HG03175 (cell line): Measurements from ENCODE around the gene ISYNA1.
"Not testable (repeated sequence)": the region's sequence is repeated elsewhere in the genome, so short reads cannot be mapped to it uniquely, and the experiment has no call there.

Experiments used
- ATAC-seq: cut with Tn5 transposase; IDR thresholded peaks from one replicate; pipeline ENCODE4 v1.9.1; 2021; ENCODE audit warnings: mild to moderate bottlenecking, moderate library complexity; ENCODE audit not compliant: unreplicated experiment

ISYNA1 gene

GRCh38 chr19:18421371-18421959 is 16.5 kb downstream of the ISYNA1 start:
- no peak for ATAC-seq

- no peak for ATAC-seq
Observed at GRCh38 chr19:18420930-18421329, 17.0 kb downstream of the ISYNA1 start.

GRCh38 chr19:18419699-18420460 is 18.1 kb downstream of the ISYNA1 start:
- ATAC-seq, result no peak

DNA sequence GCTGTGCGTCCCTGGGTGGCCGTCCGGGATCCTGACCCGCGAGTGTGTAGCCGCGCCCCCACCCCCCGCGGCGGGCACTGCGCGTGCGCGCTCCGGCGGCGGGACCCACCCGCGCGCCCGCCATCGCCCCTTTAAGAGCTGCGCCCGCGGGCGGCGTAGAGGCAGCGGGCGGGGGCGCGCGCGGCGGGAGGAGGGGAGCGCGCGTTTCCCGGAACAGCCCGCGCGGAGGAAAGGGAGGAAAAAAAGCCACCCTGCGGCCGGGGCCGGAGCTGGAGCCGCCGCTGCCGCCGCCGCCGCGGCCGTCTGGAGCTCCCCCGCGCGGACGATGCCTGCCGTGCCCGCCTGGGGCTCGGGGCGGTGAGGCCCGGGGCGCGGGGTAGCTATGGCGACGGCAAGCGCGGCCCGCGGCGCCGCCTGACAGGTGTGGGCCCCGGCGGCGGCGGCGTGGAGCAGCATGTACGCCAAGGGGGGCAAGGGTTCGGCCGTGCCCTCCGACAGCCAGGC is 18.7 kb downstream of the ISYNA1 start, which contains the start of gene SSBP4:
TSS of gene SSBP4 (plus strand) at position 204 of the 504 bp plus-strand sequence. CDS start at position 455, 251 bp downstream.
- ATAC-seq, result peak; percentile 46

DNA sequence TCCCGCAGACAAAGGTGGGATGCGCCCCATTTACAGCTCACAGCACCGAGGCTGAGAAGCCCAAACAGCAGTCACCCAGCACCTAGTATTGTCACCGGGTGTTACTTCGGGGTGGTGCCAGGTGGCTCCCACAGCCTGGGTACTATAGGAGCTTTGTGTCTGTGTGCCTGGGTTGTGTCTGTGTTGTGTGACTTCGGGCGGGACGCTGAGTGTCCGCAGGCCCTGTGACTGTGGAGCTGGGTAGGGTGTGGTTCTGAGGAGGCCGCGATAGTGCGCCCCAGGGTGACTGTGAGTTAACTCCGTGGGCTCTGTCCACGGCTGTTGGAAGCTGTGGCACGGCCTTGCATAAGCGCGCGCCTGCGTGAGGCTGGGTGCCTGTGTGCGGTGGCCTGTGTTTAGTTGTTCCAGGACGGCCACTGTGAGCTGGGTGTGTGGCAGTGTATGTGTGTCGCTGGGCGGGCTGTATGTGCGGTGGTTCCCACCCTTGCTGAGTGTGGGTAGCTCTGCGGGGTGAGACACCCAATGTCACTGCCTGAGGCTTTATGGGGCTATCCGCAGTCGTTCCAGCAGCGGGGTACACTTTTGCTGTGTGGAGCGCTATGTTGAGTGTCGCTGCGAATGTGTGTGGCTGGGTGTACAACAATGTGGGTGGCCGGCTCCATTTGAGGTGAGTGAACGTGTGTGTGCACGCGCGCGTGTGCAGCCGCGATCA is 19.3 kb downstream of the ISYNA1 start:
- ATAC-seq, result peak; percentile 7

- no peak for ATAC-seq
Observed at GRCh38 chr19:18418029-18418482, 19.9 kb downstream of the ISYNA1 start.

- ATAC-seq, result no peak
Observed at GRCh38 chr19:18417250-18418028, 20.5 kb downstream of the ISYNA1 start.

- no peak for ATAC-seq
Observed at GRCh38 chr19:18416778-18417249, 21.1 kb downstream of the ISYNA1 start.

- ATAC-seq, result no peak
Observed at GRCh38 chr19:18415178-18415867, 22.6 kb downstream of the ISYNA1 start.

- no peak for ATAC-seq
Observed at GRCh38 chr19:18414504-18415177, 23.3 kb downstream of the ISYNA1 start.

- no peak for ATAC-seq
Observed at GRCh38 chr19:18412610-18413239, 25.2 kb downstream of the ISYNA1 start.

- no peak for ATAC-seq
Observed at GRCh38 chr19:18408053-18408476, 29.9 kb downstream of the ISYNA1 start.

DNA sequence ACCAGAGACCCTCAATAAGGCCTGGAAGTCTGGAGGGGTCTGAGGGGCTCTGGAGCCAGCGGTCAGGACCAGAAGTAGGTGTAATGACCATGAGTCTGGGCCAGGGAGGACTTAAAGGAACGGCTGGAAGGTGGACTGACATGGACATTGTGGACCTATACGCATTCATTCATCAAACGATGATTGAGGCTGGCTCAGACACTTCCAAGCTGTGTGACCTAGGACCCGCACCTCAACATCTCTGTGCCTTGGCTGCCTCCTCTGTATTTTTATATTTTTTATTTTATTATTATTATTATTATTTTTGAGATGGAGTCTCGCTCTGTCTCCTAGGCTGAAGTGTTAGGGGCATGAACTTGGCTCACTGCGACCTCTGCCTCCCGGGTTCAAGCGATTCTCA is 31.2 kb downstream of the ISYNA1 start:
- ATAC-seq, result no peak

GRCh38 chr19:18405754-18406153 is 32.2 kb downstream of the ISYNA1 start:
- not testable (repeated sequence) for ATAC-seq

GRCh38 chr19:18402455-18403248 is 35.3 kb downstream of the ISYNA1 start:
- not testable (repeated sequence) for ATAC-seq

DNA sequence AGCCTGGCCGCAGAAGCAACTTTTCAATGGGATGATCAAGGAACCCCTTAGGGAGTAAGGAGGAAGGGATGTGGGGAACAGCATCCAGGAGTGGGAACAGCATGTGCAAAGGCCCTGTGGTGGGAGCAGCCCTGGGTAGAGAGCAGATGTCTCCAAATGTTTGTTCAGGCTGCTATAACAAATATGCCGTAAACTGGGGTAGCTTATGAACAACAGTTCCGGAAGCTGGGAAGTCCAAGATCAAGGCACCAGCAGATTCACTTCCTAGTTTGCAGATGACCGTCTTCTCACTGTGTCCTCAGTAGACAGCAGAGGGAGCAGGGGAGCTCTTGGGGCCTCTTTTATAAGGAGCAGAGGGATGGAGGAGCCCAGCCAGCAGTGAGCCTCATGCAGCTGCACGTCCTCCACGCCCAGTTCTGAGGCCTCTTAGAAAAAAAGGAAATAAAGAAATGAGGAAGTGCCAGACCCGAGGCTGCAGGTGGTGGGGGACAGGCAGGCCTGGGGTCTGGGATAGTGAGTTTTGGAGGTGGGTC is 36.3 kb downstream of the ISYNA1 start:
- no peak for ATAC-seq

DNA sequence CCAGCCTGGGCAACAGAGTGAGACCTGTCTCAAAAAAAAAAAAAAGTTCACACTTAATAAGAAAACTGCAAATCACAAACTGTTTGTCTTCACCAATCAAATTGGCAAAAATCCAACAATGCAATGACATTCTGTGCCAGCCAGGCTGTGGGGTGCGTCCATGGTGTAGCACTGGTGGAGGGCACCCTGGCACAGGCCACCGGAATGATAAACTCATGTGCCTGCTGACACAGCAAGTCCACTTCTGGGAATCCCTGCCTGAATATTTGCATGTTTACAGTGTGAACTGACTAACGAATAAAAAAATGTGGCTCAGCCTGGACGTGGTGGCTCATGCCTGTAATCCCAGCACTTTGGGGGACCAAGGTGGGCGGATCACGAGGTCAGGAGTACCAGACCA is 38.9 kb downstream of the ISYNA1 start:
- no peak for ATAC-seq
